HG03442 (cell line): ENCODE data around the gene DENND1A.
"Not testable (repeated sequence)": the region's sequence is repeated elsewhere in the genome, so short reads cannot be mapped to it uniquely, and the experiment has no call there.

ENCODE experiments used
- ATAC-seq: cut with Tn5 transposase; IDR thresholded peaks from one replicate; pipeline ENCODE4 v1.9.1; 2021; ENCODE audit warnings: mild to moderate bottlenecking, moderate library complexity; ENCODE audit not compliant: unreplicated experiment

DENND1A gene

DNA sequence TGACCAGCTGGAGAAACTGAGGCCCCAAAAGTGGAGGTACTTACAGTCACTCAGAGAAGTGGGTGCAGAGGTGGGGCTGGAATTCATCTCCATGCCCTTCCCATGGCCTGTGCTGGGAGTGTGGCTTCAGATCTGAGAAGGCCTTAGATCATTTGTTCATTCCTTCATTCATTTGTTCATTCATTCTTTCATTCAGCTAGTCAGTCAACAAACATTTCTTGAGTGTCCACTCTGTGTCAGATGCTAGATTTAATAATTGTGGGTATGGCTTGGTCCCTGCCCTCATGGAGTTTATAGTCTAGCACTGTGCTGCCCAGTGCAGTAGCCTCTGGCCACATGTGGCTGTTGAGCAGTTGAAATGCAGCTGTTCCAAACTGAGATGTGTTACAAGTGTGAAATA, 593.0 kb downstream of the DENND1A start:
- no peak for ATAC-seq

DNA sequence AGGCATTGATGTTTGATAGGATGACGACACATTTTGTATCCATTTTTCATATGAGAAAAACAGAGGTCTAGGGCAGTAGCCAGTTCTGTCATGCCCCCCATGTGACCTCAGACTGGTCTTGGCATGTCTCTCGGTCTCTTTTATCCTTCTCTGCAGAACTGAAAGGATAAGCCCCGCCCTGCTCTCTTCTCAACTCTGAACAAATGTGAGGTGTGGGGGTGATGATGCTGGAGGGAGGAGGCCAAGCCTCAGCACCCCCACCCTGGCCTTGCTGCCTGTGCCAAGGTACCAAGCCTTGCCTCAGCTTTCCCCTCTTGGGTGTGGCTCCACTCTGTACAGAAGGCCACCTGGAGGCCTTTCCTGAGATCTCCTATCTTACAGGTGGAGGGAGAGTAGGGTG, 593.5 kb downstream of the DENND1A start:
- ATAC-seq: no peak

DNA sequence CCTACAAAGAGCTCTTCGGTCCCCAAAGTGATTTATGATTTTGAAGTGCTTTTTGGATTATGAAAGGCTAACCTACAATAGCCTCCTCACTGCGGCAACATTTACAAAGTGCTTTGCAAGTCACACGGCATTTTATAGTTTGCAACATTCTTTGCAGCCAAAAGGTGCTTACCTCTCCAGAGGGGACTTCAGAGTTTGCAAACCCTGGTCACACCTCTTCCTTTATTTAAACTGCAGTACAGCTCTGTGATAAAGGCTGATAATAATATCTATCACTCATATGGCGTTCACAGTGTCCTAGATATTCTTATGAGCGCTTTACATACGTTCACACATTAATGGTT, 594.0 kb downstream of the DENND1A start:
- ATAC-seq: no peak

DNA sequence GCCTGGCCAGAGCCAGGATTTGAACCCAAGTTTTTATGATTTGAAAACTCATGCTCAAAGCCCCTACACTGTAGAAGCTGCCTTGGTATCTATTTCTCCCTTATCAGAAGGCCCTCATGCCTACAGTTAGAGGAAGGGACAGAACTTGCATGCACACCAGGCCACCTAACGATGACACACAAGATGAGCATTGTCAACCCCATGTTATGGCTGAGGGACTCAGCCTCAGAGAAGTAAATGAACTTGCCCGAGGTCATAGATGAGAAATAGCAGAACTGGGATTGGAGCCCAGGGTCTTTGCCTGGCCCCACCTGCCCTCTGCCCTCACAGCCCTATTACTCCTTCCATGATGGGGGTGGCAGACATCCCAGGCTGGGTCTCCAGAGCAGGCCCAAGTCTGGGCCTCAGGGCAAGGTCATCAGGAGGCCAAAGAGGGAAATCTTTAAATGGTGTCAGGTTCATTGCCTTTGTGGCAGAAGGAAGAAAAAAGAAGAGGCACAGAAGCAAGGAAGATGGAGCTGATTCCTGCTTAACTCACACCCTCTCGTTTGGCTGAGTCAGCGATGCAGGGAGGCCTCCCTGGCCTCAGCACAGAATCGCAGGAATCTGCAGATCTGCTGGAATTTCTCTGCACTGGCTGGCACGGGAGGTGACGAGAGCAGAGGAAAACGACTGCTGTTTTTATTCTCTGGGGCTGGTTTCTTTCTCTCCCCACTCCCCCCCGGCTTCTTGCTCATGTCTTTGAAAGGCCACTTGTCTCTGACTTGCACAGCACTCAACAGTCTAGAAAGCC, 594.5 kb downstream of the DENND1A start:
- no peak for ATAC-seq

DNA sequence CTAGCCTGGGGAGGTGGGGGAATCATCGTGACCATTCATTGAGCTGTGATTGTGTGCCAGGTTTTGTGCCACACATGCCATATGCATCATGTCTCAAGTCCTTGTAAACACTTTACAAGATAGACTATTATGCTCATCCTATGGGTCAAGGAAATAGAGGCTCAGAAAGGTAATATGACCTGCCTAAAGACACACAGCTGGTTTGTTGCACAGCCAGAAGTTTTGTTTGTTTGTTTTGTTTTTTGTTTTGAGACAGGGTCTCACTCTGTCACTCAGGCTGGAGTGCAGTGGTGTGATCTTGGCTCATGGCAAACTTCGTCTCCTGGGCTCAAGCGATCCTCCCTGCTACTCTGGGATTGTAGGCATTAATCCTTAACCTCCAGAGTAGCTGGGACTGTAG, 595.3 kb downstream of the DENND1A start:
- ATAC-seq: no peak

DNA sequence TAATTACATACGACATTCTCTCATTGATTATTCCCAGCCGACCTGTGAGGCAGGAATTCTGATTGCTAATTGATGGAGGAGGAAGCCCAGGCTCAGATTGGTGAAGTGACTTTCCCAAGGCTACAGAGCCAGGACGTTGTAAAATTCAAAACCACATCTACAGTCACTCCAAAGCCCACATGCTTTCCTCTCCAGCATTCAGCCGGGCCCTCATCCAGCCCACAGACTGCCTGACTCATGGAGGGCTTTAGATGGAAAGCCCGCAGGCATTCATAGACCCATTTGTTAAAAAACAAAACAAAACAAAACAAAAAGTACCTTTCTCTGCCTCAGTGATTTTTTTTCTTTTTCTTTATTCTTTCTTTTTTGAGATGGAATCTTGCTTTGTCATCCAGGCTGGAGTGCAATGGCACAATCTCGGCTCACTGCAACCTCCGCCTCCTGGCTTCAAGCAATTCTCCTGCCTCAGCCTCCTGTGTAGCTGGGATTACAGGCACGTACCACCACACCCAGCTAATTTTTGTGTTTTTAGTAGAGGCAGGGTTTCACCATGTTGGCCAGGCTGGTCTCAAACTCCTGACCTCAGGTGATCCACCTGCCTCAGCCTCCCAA, 596.8 kb downstream of the DENND1A start:
- ATAC-seq: not testable (repeated sequence)

DNA sequence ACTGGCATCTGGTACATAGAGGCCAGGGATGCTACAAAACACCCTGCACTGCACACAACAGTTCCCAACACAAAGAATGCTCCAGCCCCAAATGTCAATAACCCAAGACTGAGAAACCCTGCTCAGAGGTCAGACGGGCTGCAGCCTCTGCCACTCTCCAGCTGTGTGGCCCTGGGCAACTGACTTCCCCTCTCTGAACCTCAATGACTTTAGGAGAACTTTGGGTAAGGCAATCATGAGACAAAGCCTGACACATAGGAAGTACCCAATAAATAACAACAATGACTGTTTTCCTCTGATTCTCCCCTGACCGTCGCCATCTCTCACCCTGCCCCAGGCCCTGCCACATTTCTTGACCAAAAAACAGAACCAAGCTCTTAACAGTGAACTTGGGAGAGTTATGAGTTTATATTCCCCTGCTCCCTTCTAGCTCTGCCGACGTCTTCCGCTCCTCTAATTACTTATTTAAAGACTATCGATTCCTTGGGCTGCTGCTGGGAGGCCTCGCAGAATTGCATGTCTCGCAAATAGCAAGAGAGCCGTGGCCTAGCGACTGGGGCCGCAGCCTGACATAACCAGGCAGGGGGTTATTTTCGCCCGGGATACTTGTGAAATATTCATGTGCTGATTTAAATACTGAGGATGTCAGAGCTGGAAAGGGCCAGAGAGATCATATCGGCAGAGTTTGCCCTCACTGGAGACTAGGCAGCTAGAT, 598.4 kb downstream of the DENND1A start:
- no peak for ATAC-seq
